Thyroid gland (tissue), 4 donors: ENCODE data around the gene TMEM260.

Experiments used
- POLR2A ChIP-seq, 2 donors: fragments of 450-650 bp; IDR thresholded peaks; one replicate each; pipeline ENCODE4 v1.6.1; 2017; ENCODE audit warnings: antibody characterized with exemption in 2 of 2, mild to moderate bottlenecking in 2 of 2, moderate library complexity in 1 of 2
- TF ChIP-seq, protein P1 (sequence below), 6 experiments: fragments of 200-600 bp in 3 of 6; fragments of 450-650 bp in 3 of 6; sonication (generic) in 3 of 6; IDR thresholded peaks; one replicate each; pipeline ENCODE4 v1.5.1; 2016 to 2019; ENCODE audit warnings: antibody characterized with exemption in 6 of 6, mild to moderate bottlenecking in 2 of 6, inconsistent platforms in 1 of 6, moderate library complexity in 1 of 6

DNA sequence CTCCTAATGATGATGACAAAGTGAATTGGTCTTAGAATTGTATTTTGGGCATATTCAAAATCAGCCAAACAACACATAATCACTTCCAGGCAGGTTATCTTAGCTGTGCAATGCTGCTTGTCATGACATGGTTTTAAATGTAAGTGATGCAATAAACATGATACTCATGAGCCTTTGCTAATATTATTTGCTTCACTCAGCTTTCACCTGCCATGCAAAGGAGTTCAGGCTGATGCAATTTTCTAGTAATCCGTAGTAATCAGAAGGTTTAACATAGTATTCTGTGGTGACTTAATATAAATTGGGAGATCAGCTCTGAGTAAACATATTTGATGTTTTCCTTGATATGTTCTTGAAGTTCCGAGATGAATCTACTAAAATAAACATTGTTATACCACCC lies 29.1 kb downstream of the TMEM260 start:
- TF ChIP-seq, protein P1, sequence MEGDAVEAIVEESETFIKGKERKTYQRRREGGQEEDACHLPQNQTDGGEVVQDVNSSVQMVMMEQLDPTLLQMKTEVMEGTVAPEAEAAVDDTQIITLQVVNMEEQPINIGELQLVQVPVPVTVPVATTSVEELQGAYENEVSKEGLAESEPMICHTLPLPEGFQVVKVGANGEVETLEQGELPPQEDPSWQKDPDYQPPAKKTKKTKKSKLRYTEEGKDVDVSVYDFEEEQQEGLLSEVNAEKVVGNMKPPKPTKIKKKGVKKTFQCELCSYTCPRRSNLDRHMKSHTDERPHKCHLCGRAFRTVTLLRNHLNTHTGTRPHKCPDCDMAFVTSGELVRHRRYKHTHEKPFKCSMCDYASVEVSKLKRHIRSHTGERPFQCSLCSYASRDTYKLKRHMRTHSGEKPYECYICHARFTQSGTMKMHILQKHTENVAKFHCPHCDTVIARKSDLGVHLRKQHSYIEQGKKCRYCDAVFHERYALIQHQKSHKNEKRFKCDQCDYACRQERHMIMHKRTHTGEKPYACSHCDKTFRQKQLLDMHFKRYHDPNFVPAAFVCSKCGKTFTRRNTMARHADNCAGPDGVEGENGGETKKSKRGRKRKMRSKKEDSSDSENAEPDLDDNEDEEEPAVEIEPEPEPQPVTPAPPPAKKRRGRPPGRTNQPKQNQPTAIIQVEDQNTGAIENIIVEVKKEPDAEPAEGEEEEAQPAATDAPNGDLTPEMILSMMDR (IDR thresholded peaks at IDR 0.05), result no peak
- no peak for TF ChIP-seq POLR2A (IDR thresholded peaks at IDR 0.05)
